ENCODE data around the gene CELF2. TPM values are rescaled to one million over a fixed set of nuclear protein-coding genes. Genes with fewer than 3 reads are reported as not detected.
A peak's percentile ranks its signal among the peaks of the same experiment; 100 is the strongest.

The CELF2 gene
- total and polyA plus RNA-seq, 12 donors = 13.0 to 90.9 (median 80.9) TPM

- Histone ChIP-seq H3K36me3 (peaks cover 0 to 33% (median 0%) of the 10 kb centered on the region in 9 donors), H3K9me3 (no peaks in the 10 kb centered on the region), H3K4me3 (no peak overlapping the region), H3K27ac (no peak overlapping the region), H3K4me1 (peaks cover 0 to 33% (median 17%) of the 10 kb centered on the region in 9 donors), H3K27me3 (no peaks in the 10 kb centered on the region)
- no peak for DNase-seq
- no peak for ATAC-seq
- intact Hi-C loops (cut with DNase I) = no loop called here
- TF ChIP-seq, protein P1, sequence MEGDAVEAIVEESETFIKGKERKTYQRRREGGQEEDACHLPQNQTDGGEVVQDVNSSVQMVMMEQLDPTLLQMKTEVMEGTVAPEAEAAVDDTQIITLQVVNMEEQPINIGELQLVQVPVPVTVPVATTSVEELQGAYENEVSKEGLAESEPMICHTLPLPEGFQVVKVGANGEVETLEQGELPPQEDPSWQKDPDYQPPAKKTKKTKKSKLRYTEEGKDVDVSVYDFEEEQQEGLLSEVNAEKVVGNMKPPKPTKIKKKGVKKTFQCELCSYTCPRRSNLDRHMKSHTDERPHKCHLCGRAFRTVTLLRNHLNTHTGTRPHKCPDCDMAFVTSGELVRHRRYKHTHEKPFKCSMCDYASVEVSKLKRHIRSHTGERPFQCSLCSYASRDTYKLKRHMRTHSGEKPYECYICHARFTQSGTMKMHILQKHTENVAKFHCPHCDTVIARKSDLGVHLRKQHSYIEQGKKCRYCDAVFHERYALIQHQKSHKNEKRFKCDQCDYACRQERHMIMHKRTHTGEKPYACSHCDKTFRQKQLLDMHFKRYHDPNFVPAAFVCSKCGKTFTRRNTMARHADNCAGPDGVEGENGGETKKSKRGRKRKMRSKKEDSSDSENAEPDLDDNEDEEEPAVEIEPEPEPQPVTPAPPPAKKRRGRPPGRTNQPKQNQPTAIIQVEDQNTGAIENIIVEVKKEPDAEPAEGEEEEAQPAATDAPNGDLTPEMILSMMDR (IDR thresholded peaks at IDR 0.05) = no peak
- WGBS, 2 donors = 80 to 89% methylated on average over 8 of the region's 8 CpGs
Observed at GRCh38 chr10:11336722-11337162, 319.1 kb downstream of the CELF2 start.

- H3K4me1 ChIP-seq = peaks cover 0 to 25% (median 12%) of the 10 kb centered on the region in 9 donors
- peak in 5 of 8 donors; percentile 16 to 40 (median 29) for ATAC-seq
- no peak for DNase-seq
- WGBS, 2 donors = 79 to 86% methylated on average over 15 of the region's 15 CpGs
- intact Hi-C loops (cut with DNase I) = no loop called here
- H3K4me3 ChIP-seq = no peak overlapping the region
- H3K9me3 ChIP-seq = no peaks in the 10 kb centered on the region
- H3K36me3 ChIP-seq = peaks cover 0 to 25% (median 0%) of the 10 kb centered on the region in 9 donors
- H3K27ac ChIP-seq = no peak overlapping the region
- TF ChIP-seq, protein P1 (IDR thresholded peaks at IDR 0.05) = no peak
- no peaks in the 10 kb centered on the region for H3K27me3 ChIP-seq
Observed at GRCh38 chr10:11337516-11337915, 319.8 kb downstream of the CELF2 start.

DNA sequence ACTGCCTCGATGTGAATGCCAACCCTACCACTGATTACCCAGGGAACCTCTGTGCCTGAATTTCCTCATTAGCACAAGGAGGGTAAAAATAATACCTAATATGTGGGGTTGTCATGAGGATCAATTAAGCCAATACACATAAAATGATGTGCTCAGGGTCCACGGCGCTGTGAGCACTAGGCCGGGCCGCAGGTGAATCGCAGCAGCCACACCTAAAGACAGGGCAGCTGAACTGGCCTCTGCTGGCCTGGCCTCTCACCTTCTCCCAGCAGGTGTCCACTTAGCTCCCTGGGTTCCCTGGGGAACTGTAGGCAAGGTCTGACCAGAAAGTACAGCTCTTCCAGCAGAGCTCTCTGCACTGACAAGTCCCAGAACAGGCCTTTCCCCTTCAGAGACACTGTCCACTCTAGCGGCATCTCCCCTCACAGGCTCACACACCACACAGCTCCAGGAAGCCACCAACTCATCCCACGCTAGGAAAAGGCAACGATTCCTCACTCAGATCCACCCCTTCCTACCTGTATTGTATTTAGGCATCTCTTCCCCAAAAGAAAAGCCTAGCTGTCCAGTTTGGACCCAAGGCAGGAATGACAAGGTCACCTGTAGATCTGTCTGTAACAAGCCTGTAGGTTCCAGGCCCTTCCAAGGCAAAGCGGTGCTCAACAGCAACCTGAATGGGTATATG, 320.6 kb downstream of the CELF2 start:
- Histone ChIP-seq H3K4me1 (peaks cover 0 to 25% (median 12%) of the 10 kb centered on the region in 9 donors), H3K4me3 (no peak overlapping the region), H3K27ac (no peak overlapping the region), H3K36me3 (peaks cover 0 to 18% (median 0%) of the 10 kb centered on the region in 9 donors), H3K27me3 (no peaks in the 10 kb centered on the region), H3K9me3 (no peaks in the 10 kb centered on the region)
- intact Hi-C loops (cut with DNase I) = no loop called here
- ATAC-seq = peak in 1 of 8 donors; percentile 6
- 83 to 88% methylated on average over 10 of the region's 10 CpGs for WGBS, 2 donors
- TF ChIP-seq, protein P1 (IDR thresholded peaks at IDR 0.05) = no peak
- no peak for DNase-seq

- no peaks in the 10 kb centered on the region for H3K9me3 ChIP-seq
Observed at GRCh38 chr10:11339013-11339412, 321.3 kb downstream of the CELF2 start.

More at GRCh38 chr10:11339013-11339412, 321.3 kb downstream of the CELF2 start:
- TF ChIP-seq, protein P1 (IDR thresholded peaks at IDR 0.05) = no peak
- no peak overlapping the region for H3K27ac ChIP-seq
- H3K4me1 ChIP-seq = peaks cover 0 to 25% (median 12%) of the 10 kb centered on the region in 9 donors
- intact Hi-C loops (cut with DNase I) = no loop called here
- ATAC-seq (peak in 4 of 8 donors; percentile 35 to 64 (median 44)), DNase-seq (no peak)
- H3K27me3 ChIP-seq = no peaks in the 10 kb centered on the region
- WGBS, 2 donors = 26 to 35% methylated on average over 7 of the region's 7 CpGs
- H3K36me3 ChIP-seq = peaks cover 0 to 13% (median 0%) of the 10 kb centered on the region in 9 donors
- no peak overlapping the region for H3K4me3 ChIP-seq
